T follicular helper cell (primary cell): Measurements from ENCODE around the gene DPM3.

Experiments
- DNase-seq: peaks from one replicate; pipeline ENCODE4 v3.0.0-alpha.2; 2020; ENCODE audit warnings: low read depth

The DPM3 gene

GRCh38 chr1:155093911-155094621, 46.3 kb downstream of the DPM3 start:
- DNase-seq = no peak

- DNase-seq = no peak
These were observed 47.7 kb downstream of the DPM3 start for GRCh38 chr1:155092641-155093040.

- DNase-seq = no peak
These were observed 48.2 kb downstream of the DPM3 start for GRCh38 chr1:155092131-155092530.

GRCh38 chr1:155091071-155092051, 49.0 kb downstream of the DPM3 start:
- peak; percentile 71 for DNase-seq
